ENCODE measurements around the gene CBL.
"Not testable (repeated sequence)": the region's sequence is repeated elsewhere in the genome, so short reads cannot be mapped to it uniquely, and the experiment has no call there.

Gene CBL

GRCh38 chr11:119222891-119223290, 16.8 kb downstream of the CBL start:
- H3K36me3 ChIP-seq (ENCODE audit: insufficient read depth, low read length), result no peaks in the 10 kb centered on the region
- no peak overlapping the region for H3K4me3 ChIP-seq (ENCODE audit: low read depth in 1 of 2, low read length in 2 of 2)
- H4K20me1 ChIP-seq (ENCODE audit: insufficient read depth, low read length), result peaks cover 24% of the 10 kb centered on the region
- DNase-seq (no peak), ATAC-seq (ENCODE audit: insufficient read depth, low read depth) (no peak)
- H3K27me3 ChIP-seq (ENCODE audit: insufficient read depth, low read length, poor library complexity), result no peaks in the 10 kb centered on the region
- H3K9ac ChIP-seq (ENCODE audit: low read depth, low read length), result no peak overlapping the region
- no peak overlapping the region for H3K4me2 ChIP-seq (ENCODE audit: insufficient read depth, low read length)
- H3K27ac ChIP-seq (ENCODE audit: low read length), result no peak overlapping the region
- H3K9me3 ChIP-seq (ENCODE audit: insufficient read depth, low read length, severe bottlenecking), result no peaks in the 10 kb centered on the region
- H2AFZ ChIP-seq (ENCODE audit: low read depth, low read length), result no peak overlapping the region
- peaks cover 89% of the 10 kb centered on the region for H3K79me2 ChIP-seq (ENCODE audit: insufficient read depth, low read length)
- TF ChIP-seq EZH2 (IDR thresholded peaks at IDR 0.05; ENCODE audit: borderline replicate concordance, low read depth, low read length, severe bottlenecking) (no peak), CTCF (IDR thresholded peaks at IDR 0.05; ENCODE audit: borderline replicate concordance, extremely low read depth, low read length, poor library complexity, severe bottlenecking) (no peak)
- peaks cover 12% of the 10 kb centered on the region for H3K4me1 ChIP-seq (ENCODE audit: insufficient read depth, low read length)

- H3K4me3 ChIP-seq (ENCODE audit: low read depth in 1 of 2, low read length in 2 of 2), result no peak overlapping the region
- no peak for DNase-seq
- no peak overlapping the region for H2AFZ ChIP-seq (ENCODE audit: low read depth, low read length)
- peaks cover 85% of the 10 kb centered on the region for H3K79me2 ChIP-seq (ENCODE audit: insufficient read depth, low read length)
- TF ChIP-seq CTCF (IDR thresholded peaks at IDR 0.05; ENCODE audit: borderline replicate concordance, extremely low read depth, low read length, poor library complexity, severe bottlenecking), result no peak
- no peak for TF ChIP-seq EZH2 (IDR thresholded peaks at IDR 0.05; ENCODE audit: borderline replicate concordance, low read depth, low read length, severe bottlenecking)
- peaks cover 21% of the 10 kb centered on the region for H3K4me1 ChIP-seq (ENCODE audit: insufficient read depth, low read length)
- no peak for ATAC-seq (ENCODE audit: insufficient read depth, low read depth)
- no peaks in the 10 kb centered on the region for H3K27me3 ChIP-seq (ENCODE audit: insufficient read depth, low read length, poor library complexity)
- no peaks in the 10 kb centered on the region for H3K36me3 ChIP-seq (ENCODE audit: insufficient read depth, low read length)
- no peak overlapping the region for H3K9ac ChIP-seq (ENCODE audit: low read depth, low read length)
- H3K9me3 ChIP-seq (ENCODE audit: insufficient read depth, low read length, severe bottlenecking), result no peaks in the 10 kb centered on the region
- H4K20me1 ChIP-seq (ENCODE audit: insufficient read depth, low read length), result peaks cover 26% of the 10 kb centered on the region
- no peak overlapping the region for H3K4me2 ChIP-seq (ENCODE audit: insufficient read depth, low read length)
- H3K27ac ChIP-seq (ENCODE audit: low read length), result no peak overlapping the region
Measured at GRCh38 chr11:119223856-119224255, 17.7 kb downstream of the CBL start.

- Histone ChIP-seq H3K36me3 (ENCODE audit: insufficient read depth, low read length) (peaks cover 14% of the 10 kb centered on the region), H3K27ac (ENCODE audit: low read length) (peak overlapping the region; percentile 62), H3K79me2 (ENCODE audit: insufficient read depth, low read length) (peaks cover 75% of the 10 kb centered on the region), H3K4me2 (ENCODE audit: insufficient read depth, low read length) (peak overlapping the region; percentile 30; the same call in 1 of the 2 replicates), H3K4me1 (ENCODE audit: insufficient read depth, low read length) (peaks cover 27% of the 10 kb centered on the region), H4K20me1 (ENCODE audit: insufficient read depth, low read length) (peaks cover 12% of the 10 kb centered on the region)
- not testable (repeated sequence) for H3K4me3 ChIP-seq (ENCODE audit: low read depth in 1 of 2, low read length in 2 of 2); H3K27me3 ChIP-seq (ENCODE audit: insufficient read depth, low read length, poor library complexity); H3K9ac ChIP-seq (ENCODE audit: low read depth, low read length); DNase-seq; H3K9me3 ChIP-seq (ENCODE audit: insufficient read depth, low read length, severe bottlenecking); H2AFZ ChIP-seq (ENCODE audit: low read depth, low read length)
- ATAC-seq (ENCODE audit: insufficient read depth, low read depth), result peak; percentile 61
Measured at GRCh38 chr11:119228535-119229287, 22.6 kb downstream of the CBL start.

GRCh38 chr11:119229288-119229672, 23.1 kb downstream of the CBL start:
- ATAC-seq (ENCODE audit: insufficient read depth, low read depth) (peak; percentile 40; the same call in 1 of the 3 replicates), DNase-seq (no peak)
- H3K27me3 ChIP-seq (ENCODE audit: insufficient read depth, low read length, poor library complexity), result no peaks in the 10 kb centered on the region
- no peaks in the 10 kb centered on the region for H3K9me3 ChIP-seq (ENCODE audit: insufficient read depth, low read length, severe bottlenecking)
- H3K4me1 ChIP-seq (ENCODE audit: insufficient read depth, low read length), result peaks cover 27% of the 10 kb centered on the region
- H3K27ac ChIP-seq (ENCODE audit: low read length), result peak overlapping the region; percentile 62
- H3K79me2 ChIP-seq (ENCODE audit: insufficient read depth, low read length), result peaks cover 73% of the 10 kb centered on the region
- H3K4me2 ChIP-seq (ENCODE audit: insufficient read depth, low read length), result no peak overlapping the region
- no peak for TF ChIP-seq EZH2 (IDR thresholded peaks at IDR 0.05; ENCODE audit: borderline replicate concordance, low read depth, low read length, severe bottlenecking)
- H3K4me3 ChIP-seq (ENCODE audit: low read depth in 1 of 2, low read length in 2 of 2), result no peak overlapping the region
- H3K36me3 ChIP-seq (ENCODE audit: insufficient read depth, low read length), result peaks cover 19% of the 10 kb centered on the region
- no peak overlapping the region for H3K9ac ChIP-seq (ENCODE audit: low read depth, low read length)
- H2AFZ ChIP-seq (ENCODE audit: low read depth, low read length), result no peak overlapping the region
- H4K20me1 ChIP-seq (ENCODE audit: insufficient read depth, low read length), result peaks cover 12% of the 10 kb centered on the region
